ENCODE measurements around the gene TTC17.

GRCh38 chr11:43492701-43493100 is 134.0 kb downstream of the TTC17 start:
- TF ChIP-seq, protein P1, sequence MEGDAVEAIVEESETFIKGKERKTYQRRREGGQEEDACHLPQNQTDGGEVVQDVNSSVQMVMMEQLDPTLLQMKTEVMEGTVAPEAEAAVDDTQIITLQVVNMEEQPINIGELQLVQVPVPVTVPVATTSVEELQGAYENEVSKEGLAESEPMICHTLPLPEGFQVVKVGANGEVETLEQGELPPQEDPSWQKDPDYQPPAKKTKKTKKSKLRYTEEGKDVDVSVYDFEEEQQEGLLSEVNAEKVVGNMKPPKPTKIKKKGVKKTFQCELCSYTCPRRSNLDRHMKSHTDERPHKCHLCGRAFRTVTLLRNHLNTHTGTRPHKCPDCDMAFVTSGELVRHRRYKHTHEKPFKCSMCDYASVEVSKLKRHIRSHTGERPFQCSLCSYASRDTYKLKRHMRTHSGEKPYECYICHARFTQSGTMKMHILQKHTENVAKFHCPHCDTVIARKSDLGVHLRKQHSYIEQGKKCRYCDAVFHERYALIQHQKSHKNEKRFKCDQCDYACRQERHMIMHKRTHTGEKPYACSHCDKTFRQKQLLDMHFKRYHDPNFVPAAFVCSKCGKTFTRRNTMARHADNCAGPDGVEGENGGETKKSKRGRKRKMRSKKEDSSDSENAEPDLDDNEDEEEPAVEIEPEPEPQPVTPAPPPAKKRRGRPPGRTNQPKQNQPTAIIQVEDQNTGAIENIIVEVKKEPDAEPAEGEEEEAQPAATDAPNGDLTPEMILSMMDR (IDR thresholded peaks at IDR 0.05): no peak
- no peak for TF ChIP-seq POLR2A (IDR thresholded peaks at IDR 0.05)
